Activated naive CD4-positive, alpha-beta T cell (primary cell): Measurements from ENCODE around the gene KCNK4.

Experiments
- DNase-seq, 4 experiments: peaks; one replicate each; lab custom pipeline; 2025; lab: John Stamatoyannopoulos, UW

KCNK4 gene

GRCh38 chr11:64253481-64253880, 37.6 kb upstream of the KCNK4 start:
- DNase-seq, result no peak

GRCh38 chr11:64254326-64254725, 36.8 kb upstream of the KCNK4 start:
- DNase-seq, result no peak

DNA sequence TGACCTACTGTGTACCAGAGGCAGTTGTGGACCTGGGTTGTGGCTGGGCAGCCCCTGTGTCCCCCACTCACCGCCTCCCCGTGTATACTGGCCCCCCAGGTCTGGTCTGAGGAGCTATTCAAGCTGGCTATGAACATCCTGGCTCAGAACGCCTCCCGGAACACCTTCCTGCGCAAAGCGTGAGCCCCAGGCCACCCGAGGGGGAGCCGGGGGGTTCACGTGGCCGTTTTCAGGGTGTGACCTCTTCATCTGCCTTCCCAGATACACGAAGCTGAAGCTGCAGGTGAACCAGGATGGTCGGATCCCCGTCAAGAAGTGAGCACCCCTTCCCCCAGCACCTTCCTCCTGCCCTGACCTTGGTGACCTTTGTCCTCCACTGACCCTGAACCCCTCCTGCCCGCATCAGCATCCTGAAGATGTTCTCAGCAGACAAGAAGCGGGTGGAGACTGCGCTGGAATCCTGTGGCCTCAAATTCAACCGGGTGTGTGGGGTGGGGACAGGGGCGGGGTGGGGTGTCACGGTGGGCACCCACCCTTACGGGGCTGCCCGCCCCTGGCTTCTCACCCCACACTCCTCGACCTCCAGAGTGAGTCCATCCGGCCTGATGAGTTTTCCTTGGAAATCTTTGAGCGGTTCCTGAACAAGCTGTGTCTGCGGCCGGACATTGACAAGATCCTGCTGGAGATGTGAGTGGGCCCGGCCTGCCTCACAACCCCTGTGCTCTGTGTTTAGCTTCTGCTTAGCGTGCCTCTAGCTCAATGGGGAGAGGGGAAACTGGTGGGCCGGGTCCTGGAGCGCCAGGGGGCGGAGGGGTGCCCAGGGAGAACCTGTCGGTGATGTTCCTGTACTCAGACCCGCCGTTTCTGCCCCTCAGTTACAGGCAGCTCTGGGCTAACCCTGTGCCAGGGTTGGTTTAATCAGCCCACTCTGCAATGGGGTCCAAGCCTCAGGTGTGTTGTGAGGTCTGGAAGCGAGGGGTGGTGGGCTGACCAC, 35.7 kb upstream of the KCNK4 start:
- DNase-seq, result no peak

DNA sequence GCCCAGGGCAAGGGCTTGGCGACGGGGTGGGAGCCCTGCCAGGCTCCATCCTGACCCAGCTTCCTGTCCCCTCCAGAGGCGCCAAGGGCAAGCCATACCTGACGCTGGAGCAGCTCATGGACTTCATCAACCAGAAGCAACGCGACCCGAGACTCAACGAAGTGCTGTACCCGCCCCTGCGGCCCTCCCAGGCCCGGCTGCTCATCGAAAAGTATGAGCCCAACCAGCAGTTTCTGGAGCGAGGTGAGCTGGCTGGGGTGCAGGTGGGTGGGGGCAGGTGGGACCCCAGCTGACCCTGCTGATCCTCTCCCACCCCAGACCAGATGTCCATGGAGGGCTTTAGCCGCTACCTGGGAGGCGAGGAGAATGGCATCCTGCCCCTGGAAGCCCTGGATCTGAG, 34.8 kb upstream of the KCNK4 start:
- no peak for DNase-seq

- DNase-seq, result no peak
These were observed 32.7 kb upstream of the KCNK4 start for GRCh38 chr11:64258356-64258755.

GRCh38 chr11:64258946-64259532, 32.1 kb upstream of the KCNK4 start:
- no peak for DNase-seq

DNA sequence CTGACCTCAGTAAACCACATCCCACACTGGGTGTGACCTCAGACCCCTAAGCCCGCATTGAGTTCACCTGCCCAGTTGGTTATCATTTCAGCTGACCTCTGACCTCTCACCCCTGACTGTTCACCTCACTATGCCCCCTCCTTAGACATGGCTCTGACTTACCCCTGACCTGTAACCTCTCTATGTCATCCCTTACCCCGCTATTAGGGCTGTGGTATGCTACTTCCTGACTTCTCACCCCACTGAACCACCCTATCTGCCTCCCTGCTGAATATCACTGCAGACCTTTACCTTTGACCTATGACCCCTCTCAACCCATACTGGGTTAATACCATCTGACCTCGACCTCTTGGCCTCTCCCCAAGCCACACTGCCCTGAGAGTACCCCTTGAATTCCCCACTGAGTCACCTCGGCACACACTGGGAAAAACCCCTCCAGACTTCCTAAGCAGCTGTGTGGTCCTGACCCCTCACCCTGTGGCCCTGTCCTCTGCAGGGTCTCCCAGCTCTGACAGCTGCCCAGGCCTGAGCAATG, 31.5 kb upstream of the KCNK4 start:
- no peak for DNase-seq

DNA sequence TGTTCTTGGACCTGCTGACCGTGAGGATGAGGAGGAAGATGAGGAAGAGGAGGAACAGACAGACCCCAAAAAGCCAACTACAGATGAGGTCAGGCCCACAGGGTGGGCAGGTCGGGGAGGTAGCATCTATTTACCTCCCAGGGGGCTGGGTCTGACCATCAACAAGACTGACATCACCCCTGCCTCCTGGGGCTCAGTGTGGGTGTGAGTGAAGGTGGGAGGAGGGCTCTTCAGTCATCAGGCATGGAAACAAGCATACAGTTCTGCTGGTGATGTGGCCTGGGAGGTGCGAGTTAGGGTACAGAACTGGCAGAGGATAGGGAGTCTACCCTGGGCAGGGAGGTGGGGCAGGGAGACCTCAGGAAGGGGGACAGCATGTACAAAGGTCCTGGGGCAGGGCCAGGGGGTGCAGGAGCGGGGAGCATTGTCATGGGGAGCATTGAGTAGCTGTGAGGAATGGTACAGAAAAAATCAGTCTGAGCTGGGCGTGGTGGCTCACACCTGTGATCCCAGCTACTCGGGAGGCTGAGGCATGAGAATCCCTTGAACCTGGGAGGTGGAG, 30.9 kb upstream of the KCNK4 start:
- no peak for DNase-seq

DNA sequence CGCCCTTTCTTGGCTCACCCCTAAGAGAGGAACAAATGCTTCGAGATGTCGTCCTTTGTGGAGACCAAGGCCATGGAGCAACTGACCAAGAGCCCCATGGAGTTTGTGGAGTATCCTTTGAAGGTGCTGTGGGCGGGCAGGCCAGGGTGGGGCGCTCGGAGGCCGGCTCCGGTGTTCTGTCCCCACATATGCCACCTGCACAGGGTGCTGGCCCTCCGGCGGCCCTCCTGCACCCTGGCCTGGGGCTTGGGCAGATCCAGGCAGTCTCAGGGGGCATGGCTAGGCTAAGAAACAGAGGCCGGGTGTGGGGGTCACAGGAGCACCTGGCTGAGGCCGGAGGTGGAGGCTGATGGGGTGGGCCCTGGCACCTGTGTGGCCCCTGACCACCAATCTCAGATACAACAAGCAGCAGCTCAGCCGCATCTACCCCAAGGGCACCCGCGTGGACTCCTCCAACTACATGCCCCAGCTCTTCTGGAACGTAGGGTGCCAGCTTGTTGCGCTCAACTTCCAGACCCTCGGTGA, 29.5 kb upstream of the KCNK4 start:
- DNase-seq, result no peak

DNA sequence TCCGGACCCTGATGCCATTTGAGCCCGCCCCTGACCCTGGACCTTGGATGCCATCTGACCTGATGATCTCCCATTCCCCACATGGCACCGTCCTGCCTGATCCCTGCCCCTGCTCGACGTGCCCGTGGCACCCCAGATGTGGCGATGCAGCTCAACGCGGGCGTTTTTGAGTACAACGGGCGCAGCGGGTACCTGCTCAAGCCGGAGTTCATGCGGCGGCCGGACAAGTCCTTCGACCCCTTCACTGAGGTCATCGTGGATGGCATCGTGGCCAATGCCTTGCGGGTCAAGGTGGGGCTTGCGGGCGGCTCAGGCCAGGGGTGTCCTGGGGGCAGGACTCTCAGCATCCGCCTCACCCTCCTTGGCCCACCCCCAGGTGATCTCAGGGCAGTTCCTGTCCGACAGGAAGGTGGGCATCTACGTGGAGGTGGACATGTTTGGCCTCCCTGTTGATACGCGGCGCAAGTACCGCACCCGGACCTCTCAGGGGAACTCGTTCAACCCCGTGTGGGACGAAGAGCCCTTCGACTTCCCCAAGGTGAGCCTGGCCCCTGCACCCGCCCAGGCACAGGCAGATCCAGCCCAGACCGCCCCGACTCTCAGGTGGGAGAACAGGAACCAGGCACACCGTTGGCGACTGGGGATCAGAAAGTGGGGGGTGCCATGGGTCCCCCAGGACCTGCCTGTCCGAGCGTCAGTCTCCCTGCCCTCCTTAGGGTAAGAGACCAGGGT, 28.7 kb upstream of the KCNK4 start:
- no peak for DNase-seq

GRCh38 chr11:64263021-64263946, 27.8 kb upstream of the KCNK4 start:
- DNase-seq, result no peak

GRCh38 chr11:64263947-64264317, 27.2 kb upstream of the KCNK4 start:
- DNase-seq, result no peak

- no peak for DNase-seq
These were observed 26.7 kb upstream of the KCNK4 start for GRCh38 chr11:64264371-64264852.

DNA sequence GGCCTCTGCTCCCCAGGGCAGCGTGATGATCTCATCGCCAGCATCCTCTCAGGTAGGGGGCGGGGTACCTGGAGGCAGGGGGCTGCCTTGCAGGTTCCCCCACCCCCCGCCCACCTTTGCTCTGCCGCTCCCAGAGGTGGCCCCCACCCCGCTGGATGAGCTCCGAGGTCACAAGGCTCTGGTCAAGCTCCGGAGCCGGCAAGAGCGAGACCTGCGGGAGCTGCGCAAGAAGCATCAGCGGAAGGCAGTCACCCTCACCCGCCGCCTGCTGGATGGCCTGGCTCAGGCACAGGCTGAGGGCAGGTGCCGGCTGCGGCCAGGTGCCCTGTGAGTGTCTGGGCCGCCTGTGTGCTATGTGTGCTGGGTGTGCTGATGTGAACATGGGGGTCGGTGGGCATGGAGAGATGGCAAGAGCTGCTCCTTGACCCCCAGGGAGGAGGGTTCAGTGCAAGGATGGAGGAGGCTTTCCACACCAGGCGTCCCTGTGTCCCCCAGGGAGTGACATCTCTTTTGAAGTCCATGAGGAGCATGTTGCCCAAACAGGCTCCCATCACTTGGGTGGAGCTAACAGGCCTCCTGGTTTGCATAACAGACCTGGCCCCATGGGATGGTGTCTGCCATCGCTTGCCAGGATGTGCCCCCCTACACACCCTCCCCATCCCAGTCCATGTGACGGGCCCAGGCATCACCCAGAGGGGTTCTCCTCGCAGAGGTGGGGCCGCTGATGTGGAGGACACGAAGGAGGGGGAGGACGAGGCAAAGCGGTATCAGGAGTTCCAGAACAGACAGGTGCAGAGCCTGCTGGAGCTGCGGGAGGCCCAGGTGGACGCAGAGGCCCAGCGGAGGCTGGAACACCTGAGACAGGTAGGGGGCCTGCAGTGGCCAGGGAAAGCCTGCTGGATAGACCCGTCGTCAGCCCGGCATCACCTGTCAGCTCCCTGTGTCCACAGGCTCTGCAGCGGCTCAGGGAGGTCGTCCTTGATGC, 25.6 kb upstream of the KCNK4 start:
- no peak for DNase-seq

GRCh38 chr11:64266339-64266738, 24.8 kb upstream of the KCNK4 start:
- no peak for DNase-seq

- DNase-seq, result no peak
These were observed 23.7 kb upstream of the KCNK4 start for GRCh38 chr11:64267207-64267945.

GRCh38 chr11:64268025-64268892, 22.8 kb upstream of the KCNK4 start:
- no peak for DNase-seq
